GM12878 (cell line): Measurements from ENCODE around the gene RSRC1. TPM values are rescaled to one million over a fixed set of nuclear protein-coding genes. Genes with fewer than 3 reads are reported as not detected.

Experiments
- ATAC-seq: fragments of 200-7000 bp; cut with Tn5 transposase; 3 replicates; pipeline ENCODE4 v1.9.1; 2020; ENCODE audit warnings: mild to moderate bottlenecking, moderate library complexity
- BruUV-seq: library from RNA; stranded (reverse); fragments of 400-500 nt; replicated peaks from 2 replicates; lab custom pipeline; 2021; lab: Mats Ljungman, UMichigan
- CTCF ChIA-PET: fragments of 300-600 bp; sonication (Branson Sonifier 250); formaldehyde crosslinking; extraction: SDS; loops from one replicate; lab custom pipeline; 2021; ENCODE audit warnings: inconsistent platforms; lab: Yijun Ruan, JAX
- POLR2A ChIA-PET: fragments of 350-600 bp; formaldehyde crosslinking; extraction: SDS; loops from one replicate; lab custom pipeline; 2021; ENCODE audit warnings: inconsistent platforms; lab: Charles Lee
- RAD21 ChIA-PET: fragments of 300-600 bp; sonication (Branson Sonifier 250); formaldehyde crosslinking; loops from one replicate; lab custom pipeline; 2023; ENCODE audit warnings: antibody characterized with exemption; ENCODE audit not compliant: unreplicated experiment; lab: Charles Lee
- SMC1A ChIA-PET: fragments of 300-600 bp; sonication (Branson Sonifier 250); formaldehyde crosslinking; loops from one replicate; lab custom pipeline; 2023; ENCODE audit not compliant: unreplicated experiment, uncharacterized antibody; lab: Charles Lee
- DNase-seq: peaks from one replicate; pipeline ENCODE4 v3.0.0-alpha.2; 2011; ENCODE audit warnings: low read depth, low spot score
- FAIRE-seq: peaks from 3 replicates; lab custom pipeline; 2011; peaks lifted over from hg19 to GRCh38; lab: Jason Lieb, UNC
- H2AFZ ChIP-seq: 2 replicates; pipeline ENCODE4 v1.6.0; 2011; ENCODE audit warnings: low read depth, low read length, control low read depth; ENCODE audit not compliant: control insufficient read depth
- H3K27ac ChIP-seq: 2 replicates; pipeline ENCODE4 v1.5.1; 2011; ENCODE audit warnings: control low read depth; ENCODE audit not compliant: control insufficient read depth, insufficient read depth
- H3K27me3 ChIP-seq, 2 experiments: replicated peaks in 1 of 2; 2 replicates each; pipeline versions ENCODE4 v1.6.0 to v1.6.1; 2011; ENCODE audit warnings: low read length in 1 of 2; ENCODE audit not compliant: control insufficient read depth in 2 of 2, insufficient read depth in 2 of 2
- H3K36me3 ChIP-seq, 2 experiments: 2 replicates each; pipeline ENCODE4 v1.5.1; 2011; ENCODE audit warnings: low read length in 1 of 2; ENCODE audit not compliant: control insufficient read depth in 2 of 2, insufficient read depth in 2 of 2
- H3K4me1 ChIP-seq: 2 replicates; pipeline ENCODE4 v1.6.1; 2011; ENCODE audit warnings: mild to moderate bottlenecking, low read length, moderate library complexity, mixed read lengths; ENCODE audit not compliant: control insufficient read depth, insufficient read depth
- H3K4me2 ChIP-seq: 2 replicates; pipeline ENCODE4 v1.6.0; 2011; ENCODE audit warnings: control low read depth; ENCODE audit not compliant: control insufficient read depth, insufficient read depth
- H3K4me3 ChIP-seq: fragments of 200-600 bp; sonication (generic); 2 replicates; pipeline ENCODE4 v1.5.1; 2016
- H3K79me2 ChIP-seq: 2 replicates; pipeline ENCODE4 v1.6.0; 2011; ENCODE audit warnings: low read length; ENCODE audit not compliant: control insufficient read depth, insufficient read depth
- H3K9ac ChIP-seq: 2 replicates; pipeline ENCODE4 v1.8.0; 2011; ENCODE audit warnings: low read length, control low read depth, mixed read lengths; ENCODE audit not compliant: control insufficient read depth, insufficient read depth
- H3K9me3 ChIP-seq: replicated peaks from 3 replicates; pipeline ENCODE4 v1.5.1; 2011; ENCODE audit warnings: mild to moderate bottlenecking, low read length; ENCODE audit not compliant: control insufficient read depth, insufficient read depth
- H4K20me1 ChIP-seq: 2 replicates; pipeline ENCODE4 v1.6.0; 2011; ENCODE audit not compliant: control insufficient read depth, insufficient read depth
- BHLHE40 ChIP-seq, 2 experiments: fragments of 450-650 bp in 1 of 2; IDR thresholded peaks; 2 replicates each; pipeline ENCODE4 v1.6.1; 2011 to 2017; ENCODE audit warnings: low read depth in 2 of 2, borderline replicate concordance in 1 of 2, improper control_type of control experiment in 1 of 2, low read length in 1 of 2, mild to moderate bottlenecking in 1 of 2
- CBX3 ChIP-seq: fragments of 200-600 bp; sonication (generic); IDR thresholded peaks from 2 replicates; pipeline ENCODE4 v1.6.1; 2016; ENCODE audit warnings: low read depth, borderline replicate concordance
- CHD2 ChIP-seq: IDR thresholded peaks from 2 replicates; pipeline ENCODE4 v1.6.1; 2011; ENCODE audit warnings: low read depth, low read length, improper control_type of control experiment, borderline replicate concordance
- CREM ChIP-seq: IDR thresholded peaks from 2 replicates; pipeline ENCODE4 v1.6.1; 2014; ENCODE audit warnings: antibody characterized with exemption, low read depth
- EGR1 ChIP-seq, 2 experiments: IDR thresholded peaks; 1 replicate in 1 of 2; 2 replicates in 1 of 2; pipeline ENCODE4 v1.6.1; 2011 to 2012; ENCODE audit warnings: low read depth in 2 of 2, low read length in 2 of 2, borderline replicate concordance in 1 of 2, mild to moderate bottlenecking in 1 of 2, moderate library complexity in 1 of 2
- HDGF ChIP-seq: fragments of 450-650 bp; IDR thresholded peaks from 2 replicates; pipeline ENCODE4 v1.6.1; 2016; ENCODE audit warnings: antibody characterized with exemption
- IKZF2 ChIP-seq, 2 experiments: fragments of 450-650 bp; IDR thresholded peaks; 2 replicates each; pipeline ENCODE4 v1.6.1; 2017; ENCODE audit warnings: mild to moderate bottlenecking in 2 of 2, moderate library complexity in 2 of 2
- IRF4 ChIP-seq: IDR thresholded peaks from 2 replicates; pipeline ENCODE4 v1.6.1; 2011; ENCODE audit warnings: low read depth, low read length
- JUNB ChIP-seq: IDR thresholded peaks from 2 replicates; pipeline ENCODE4 v1.6.1; 2016; ENCODE audit warnings: antibody characterized with exemption, mild to moderate bottlenecking
- MTA2 ChIP-seq: fragments of 450-650 bp; IDR thresholded peaks from 2 replicates; pipeline ENCODE4 v1.6.1; 2016; ENCODE audit warnings: low read depth, mild to moderate bottlenecking, moderate library complexity
- MTA3 ChIP-seq: IDR thresholded peaks from 2 replicates; pipeline ENCODE4 v1.6.1; 2012; ENCODE audit warnings: low read length, inconsistent platforms, borderline replicate concordance
- RB1 ChIP-seq: fragments of 450-650 bp; formaldehyde crosslinking; IDR thresholded peaks from 2 replicates; pipeline ENCODE4 v1.6.1; 2017; ENCODE audit warnings: mild to moderate bottlenecking, borderline replicate concordance
- RUNX3 ChIP-seq: IDR thresholded peaks from 2 replicates; pipeline ENCODE4 v1.6.1; 2012; ENCODE audit warnings: low read length, inconsistent platforms
- SMARCA5 ChIP-seq: fragments of 450-650 bp; IDR thresholded peaks from 2 replicates; pipeline ENCODE4 v1.6.1; 2017; ENCODE audit warnings: mild to moderate bottlenecking
- SREBF2 ChIP-seq: IDR thresholded peaks from 2 replicates; pipeline ENCODE4 v1.6.1; 2012; ENCODE audit warnings: mild to moderate bottlenecking, low read length
- ZNF217 ChIP-seq: fragments of 450-650 bp; IDR thresholded peaks from 2 replicates; pipeline ENCODE4 v1.6.1; 2017; ENCODE audit warnings: antibody characterized with exemption, mild to moderate bottlenecking
- ZNF24 ChIP-seq: fragments of 450-650 bp; IDR thresholded peaks from 2 replicates; pipeline ENCODE4 v1.6.1; 2017; ENCODE audit warnings: antibody characterized with exemption, mild to moderate bottlenecking
- ZNF622 ChIP-seq: fragments of 450-650 bp; IDR thresholded peaks from 2 replicates; pipeline ENCODE4 v1.6.1; 2017; ENCODE audit warnings: mild to moderate bottlenecking, inconsistent platforms
- WGBS: methylation state at CpG from one replicate; pipeline ENCODE4 v1.1.6; 2016; ENCODE audit warnings: low lambda C conversion rate; ENCODE audit not compliant: insufficient replicate concordance, insufficient coverage; ENCODE audit errors: missing lambda C conversion rate; 5-methylcytosine and 5-hydroxymethylcytosine counted together
- in situ Hi-C: fragments of 300-500 bp; cut with MboI; formaldehyde crosslinking; loops from 9 replicates; pipeline ENCODE4 v1.14.3; 2018; ENCODE audit warnings: mixed read lengths
- intact Hi-C: fragments of 100-400 bp; cut with micrococcal nuclease; formaldehyde crosslinking; loops from one replicate; pipeline ENCODE4 v1.14.2; 2022; ENCODE audit not compliant: unreplicated experiment
- polyA plus RNA-seq, 11 experiments: library from polyadenylated mRNA; depleted of rRNA in 4 of 11; unstranded in 6 of 11; stranded (reverse) in 5 of 11; fragments of >200 nt; fragmentation: Nextera tagmentation in 4 of 11; fragmentation: Illumina TruSeq in 1 of 11; extraction: Ambion mirVana in 4 of 11; extraction: Trizol in 1 of 11; gene quantifications; 1 replicate in 1 of 11; 2 replicates in 10 of 11; pipeline versions ENCODE4 v1.2.1 to v1.2.3, GENCODE V29; 2011 to 2016; ENCODE audit warnings: inconsistent platforms in 2 of 11, missing spikeins in 2 of 11, low read depth in 1 of 11
- total RNA-seq, 4 experiments: library from RNA; depleted of rRNA in 3 of 4; stranded (reverse); fragments of >200 nt in 3 of 4; fragmentation: Illumina TruSeq in 1 of 4; extraction: Trizol in 1 of 4; gene quantifications; 2 replicates each; pipeline versions ENCODE4 v1.2.1 to v1.2.3, GENCODE V29; 2013 to 2021
- TF ChIP-seq, protein P1 (sequence below): fragments of 450-650 bp; IDR thresholded peaks from 2 replicates; pipeline ENCODE4 v1.6.1; 2016; ENCODE audit warnings: mild to moderate bottlenecking
- TF ChIP-seq, protein P2 (sequence below): fragments of 450-650 bp; IDR thresholded peaks from 2 replicates; pipeline ENCODE4 v1.6.1; 2014; ENCODE audit warnings: mild to moderate bottlenecking
- TF ChIP-seq, protein P3 (sequence below): IDR thresholded peaks from 2 replicates; pipeline ENCODE4 v1.6.1; 2011; ENCODE audit warnings: low read depth, low read length, improper control_type of control experiment, borderline replicate concordance
- TF ChIP-seq, protein P4 (sequence below): IDR thresholded peaks from 2 replicates; pipeline ENCODE4 v1.6.1; 2011; ENCODE audit warnings: borderline replicate concordance, low read depth, mild to moderate bottlenecking, moderate library complexity, mixed read lengths, low read length; ENCODE audit not compliant: insufficient read depth; ENCODE audit errors: extremely low read length

The RSRC1 gene
- total and polyA plus RNA-seq, 10 of the 15 experiments (the other 5 are each of a cell fraction or from before 2014, with no cell fraction given), result 16.4 to 85.9 (median 42.0) TPM

- 6% methylated on average over 1 of the region's 1 CpG for WGBS
- H3K4me1 ChIP-seq, result peaks cover 4% of the 10 kb centered on the region; the same call in 1 of the 2 replicates
- no peaks in the 10 kb centered on the region for H3K36me3 ChIP-seq
- RAD21 ChIA-PET, result interaction anchor here (0.9 to 2.4 kb wide), 6 partner anchors 10 to 579 kb away, joined by 3 to 23 read pairs (median 4); no protein-coding TSS in a partner anchor
- TF ChIP-seq CBX3 (no peak), RUNX3 (peak; percentile 22; the same call in 1 of the 2 replicates), HDGF (no peak), ZNF217 (peak; percentile 67; the same call in 1 of the 2 replicates), CREM (no peak), MTA2 (peak; percentile 25; the same call in 1 of the 2 replicates), EGR1 (IDR thresholded peaks at IDR 0.05; ENCODE audit: borderline replicate concordance in 1 of 2, low read depth in 2 of 2, low read length in 2 of 2) (no peak), IKZF2 (IDR thresholded peaks at IDR 0.05) (peak in 1 of 2 experiments; percentile 34; a peak in 1 of 4 replicates), CHD2 (no peak), RB1 (no peak), BHLHE40 (IDR thresholded peaks at IDR 0.05; ENCODE audit: borderline replicate concordance in 1 of 2, low read depth in 2 of 2, low read length in 1 of 2) (no peak), MTA3 (no peak), JUNB (peak; percentile 84), SMARCA5 (no peak), IRF4 (peak; percentile 82), ZNF622 (no peak), SREBF2 (no peak), ZNF24 (no peak)
- TF ChIP-seq, protein P1, sequence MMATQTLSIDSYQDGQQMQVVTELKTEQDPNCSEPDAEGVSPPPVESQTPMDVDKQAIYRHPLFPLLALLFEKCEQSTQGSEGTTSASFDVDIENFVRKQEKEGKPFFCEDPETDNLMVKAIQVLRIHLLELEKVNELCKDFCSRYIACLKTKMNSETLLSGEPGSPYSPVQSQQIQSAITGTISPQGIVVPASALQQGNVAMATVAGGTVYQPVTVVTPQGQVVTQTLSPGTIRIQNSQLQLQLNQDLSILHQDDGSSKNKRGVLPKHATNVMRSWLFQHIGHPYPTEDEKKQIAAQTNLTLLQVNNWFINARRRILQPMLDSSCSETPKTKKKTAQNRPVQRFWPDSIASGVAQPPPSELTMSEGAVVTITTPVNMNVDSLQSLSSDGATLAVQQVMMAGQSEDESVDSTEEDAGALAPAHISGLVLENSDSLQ, result peak; percentile 32
- TF ChIP-seq, protein P2, sequence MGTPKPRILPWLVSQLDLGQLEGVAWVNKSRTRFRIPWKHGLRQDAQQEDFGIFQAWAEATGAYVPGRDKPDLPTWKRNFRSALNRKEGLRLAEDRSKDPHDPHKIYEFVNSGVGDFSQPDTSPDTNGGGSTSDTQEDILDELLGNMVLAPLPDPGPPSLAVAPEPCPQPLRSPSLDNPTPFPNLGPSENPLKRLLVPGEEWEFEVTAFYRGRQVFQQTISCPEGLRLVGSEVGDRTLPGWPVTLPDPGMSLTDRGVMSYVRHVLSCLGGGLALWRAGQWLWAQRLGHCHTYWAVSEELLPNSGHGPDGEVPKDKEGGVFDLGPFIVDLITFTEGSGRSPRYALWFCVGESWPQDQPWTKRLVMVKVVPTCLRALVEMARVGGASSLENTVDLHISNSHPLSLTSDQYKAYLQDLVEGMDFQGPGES, result no peak
- TF ChIP-seq, protein P3, sequence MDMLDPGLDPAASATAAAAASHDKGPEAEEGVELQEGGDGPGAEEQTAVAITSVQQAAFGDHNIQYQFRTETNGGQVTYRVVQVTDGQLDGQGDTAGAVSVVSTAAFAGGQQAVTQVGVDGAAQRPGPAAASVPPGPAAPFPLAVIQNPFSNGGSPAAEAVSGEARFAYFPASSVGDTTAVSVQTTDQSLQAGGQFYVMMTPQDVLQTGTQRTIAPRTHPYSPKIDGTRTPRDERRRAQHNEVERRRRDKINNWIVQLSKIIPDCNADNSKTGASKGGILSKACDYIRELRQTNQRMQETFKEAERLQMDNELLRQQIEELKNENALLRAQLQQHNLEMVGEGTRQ, result no peak
- TF ChIP-seq, protein P4, sequence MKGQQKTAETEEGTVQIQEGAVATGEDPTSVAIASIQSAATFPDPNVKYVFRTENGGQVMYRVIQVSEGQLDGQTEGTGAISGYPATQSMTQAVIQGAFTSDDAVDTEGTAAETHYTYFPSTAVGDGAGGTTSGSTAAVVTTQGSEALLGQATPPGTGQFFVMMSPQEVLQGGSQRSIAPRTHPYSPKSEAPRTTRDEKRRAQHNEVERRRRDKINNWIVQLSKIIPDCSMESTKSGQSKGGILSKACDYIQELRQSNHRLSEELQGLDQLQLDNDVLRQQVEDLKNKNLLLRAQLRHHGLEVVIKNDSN, result no peak
- TF ChIP-seq, all 136 proteins: peak for 7
- ChIA-PET CTCF (interaction anchor here (0.7 to 2.5 kb wide), 9 partner anchors 9 to 911 kb away, joined by 3 to 26 read pairs (median 3); no protein-coding TSS in a partner anchor), POLR2A (interaction anchor here (1.1 kb wide), 1 partner anchor 9 kb away, joined by 3 read pairs; no protein-coding TSS in a partner anchor), SMC1A (interaction anchor here (0.5 to 2.3 kb wide), 6 partner anchors 10 to 230 kb away, joined by 3 to 23 read pairs (median 3); no protein-coding TSS in a partner anchor)
- Histone ChIP-seq H4K20me1 (no peaks in the 10 kb centered on the region), H3K27ac (no peak overlapping the region), H3K9me3 (no peaks in the 10 kb centered on the region; the same call in 2 of the 3 replicates), H3K9ac (no peak overlapping the region), H3K27me3 (no peaks in the 10 kb centered on the region), H3K4me2 (no peak overlapping the region), H3K4me3 (no peak overlapping the region), H2AFZ (no peak overlapping the region), H3K79me2 (no peaks in the 10 kb centered on the region)
- in situ Hi-C loops, result loop anchor here (10.0 kb wide), 1 partner anchor 819 kb away; no protein-coding TSS in a partner anchor
- intact Hi-C loops, result loop anchor here (5.0 kb wide), 1 partner anchor 89 kb away; no protein-coding TSS in a partner anchor
- no TSS peak for BruUV-seq
- no peak for FAIRE-seq
- ATAC-seq, result peak; percentile 96
- peak; percentile 43 for DNase-seq
These were observed 333.7 kb downstream of the RSRC1 start for GRCh38 chr3:158443632-158444031.
